GM21825 (cell line): ENCODE results near the gene ELK1.
A peak's percentile ranks its signal among the peaks of the same experiment; 100 is the strongest.
"Not testable (repeated sequence)": the region's sequence is repeated elsewhere in the genome, so short reads cannot be mapped to it uniquely, and the experiment has no call there.

Experiments
- ATAC-seq: cut with Tn5 transposase; IDR thresholded peaks from one replicate; pipeline ENCODE4 v1.9.1; 2021; ENCODE audit warnings: mild to moderate bottlenecking, moderate library complexity; ENCODE audit not compliant: unreplicated experiment

Gene ELK1, protein sequence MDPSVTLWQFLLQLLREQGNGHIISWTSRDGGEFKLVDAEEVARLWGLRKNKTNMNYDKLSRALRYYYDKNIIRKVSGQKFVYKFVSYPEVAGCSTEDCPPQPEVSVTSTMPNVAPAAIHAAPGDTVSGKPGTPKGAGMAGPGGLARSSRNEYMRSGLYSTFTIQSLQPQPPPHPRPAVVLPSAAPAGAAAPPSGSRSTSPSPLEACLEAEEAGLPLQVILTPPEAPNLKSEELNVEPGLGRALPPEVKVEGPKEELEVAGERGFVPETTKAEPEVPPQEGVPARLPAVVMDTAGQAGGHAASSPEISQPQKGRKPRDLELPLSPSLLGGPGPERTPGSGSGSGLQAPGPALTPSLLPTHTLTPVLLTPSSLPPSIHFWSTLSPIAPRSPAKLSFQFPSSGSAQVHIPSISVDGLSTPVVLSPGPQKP

DNA sequence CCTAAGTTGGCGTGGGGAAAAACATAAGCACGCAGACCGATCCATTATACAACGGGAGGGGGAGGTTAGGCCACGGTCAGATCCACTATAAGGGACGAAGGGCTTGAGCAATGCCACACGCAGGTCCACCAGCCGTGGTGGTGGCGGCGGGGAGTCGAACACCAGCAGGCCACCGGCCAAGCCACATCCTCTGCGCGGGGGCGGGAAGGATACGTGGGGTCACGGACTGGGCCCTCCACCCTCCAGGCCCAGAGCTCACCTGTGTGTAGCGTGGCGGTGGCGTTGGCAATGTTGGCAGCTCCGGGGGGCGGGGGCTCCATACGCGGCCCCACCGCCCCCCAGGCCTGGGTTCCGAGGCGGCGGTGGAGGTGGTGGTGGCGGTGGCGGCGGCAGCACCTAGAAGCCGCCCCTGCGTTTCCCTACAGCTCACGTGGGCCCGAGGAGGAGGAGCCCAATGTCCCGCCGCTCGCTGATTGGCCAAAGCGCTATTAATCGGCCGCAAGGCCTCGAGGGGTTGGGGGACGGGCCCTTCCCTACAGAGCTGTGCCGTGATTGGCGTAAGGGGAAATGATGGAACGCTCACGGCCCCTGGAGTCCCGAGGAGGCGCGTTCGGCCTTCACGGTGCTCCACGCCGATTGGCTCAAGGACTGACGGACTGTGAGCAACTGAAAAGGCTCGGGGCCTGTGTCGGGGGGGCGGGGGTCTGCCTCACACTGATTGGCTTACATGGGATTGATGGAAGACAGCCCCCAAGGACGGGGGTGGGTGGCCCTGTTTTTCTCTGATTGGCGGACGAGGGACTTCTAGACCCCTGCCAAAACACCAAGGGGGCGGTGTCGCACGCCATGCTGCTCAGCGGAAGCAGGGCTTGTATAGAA lies at the start of gene ELK1:
Gene ELK1, minus strand, starts transcription at position 400 of the 879 bp plus-strand sequence. CDS start 9,122 bp downstream, outside the sequence.
- ATAC-seq: peak; percentile 83

DNA sequence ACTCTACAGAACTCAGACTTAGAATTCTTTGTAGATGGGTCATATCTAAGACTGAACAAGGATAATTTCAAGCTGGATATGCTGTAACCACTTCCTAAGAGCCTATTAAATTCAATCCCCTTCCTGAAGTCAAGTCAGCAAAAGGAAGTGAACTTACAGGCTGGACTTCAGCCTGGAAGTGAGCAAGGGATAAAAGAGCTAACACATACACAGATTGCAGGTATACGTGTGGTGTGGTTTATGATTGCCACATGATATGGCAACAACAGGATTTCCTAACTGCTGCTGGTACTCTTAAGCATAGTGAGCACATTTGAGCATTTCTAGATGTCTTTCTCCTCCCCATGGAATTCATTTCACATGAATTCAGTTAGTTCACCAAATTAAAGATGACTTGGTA lies 46.8 kb upstream of the ELK1 start:
- no peak for ATAC-seq

DNA sequence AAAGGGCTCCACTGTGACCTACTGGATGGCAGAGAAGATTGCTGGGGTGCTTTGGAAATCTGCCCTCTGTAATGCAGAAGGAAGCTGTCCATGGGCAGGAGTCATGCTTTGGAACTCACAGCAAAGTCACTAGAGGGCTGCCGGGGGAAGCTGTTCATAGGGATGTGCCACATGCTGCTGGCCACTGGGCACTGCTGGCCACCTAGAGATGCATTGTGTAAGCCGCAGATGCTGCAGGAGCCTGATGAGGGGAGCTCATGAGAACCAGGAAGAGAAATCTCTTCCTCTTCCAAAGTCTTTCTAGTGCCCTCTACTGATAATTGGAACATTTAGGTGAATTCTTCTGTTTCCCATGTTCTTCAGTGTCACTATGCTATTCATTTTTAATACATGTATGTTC lies 39.8 kb upstream of the ELK1 start:
- ATAC-seq: no peak

DNA sequence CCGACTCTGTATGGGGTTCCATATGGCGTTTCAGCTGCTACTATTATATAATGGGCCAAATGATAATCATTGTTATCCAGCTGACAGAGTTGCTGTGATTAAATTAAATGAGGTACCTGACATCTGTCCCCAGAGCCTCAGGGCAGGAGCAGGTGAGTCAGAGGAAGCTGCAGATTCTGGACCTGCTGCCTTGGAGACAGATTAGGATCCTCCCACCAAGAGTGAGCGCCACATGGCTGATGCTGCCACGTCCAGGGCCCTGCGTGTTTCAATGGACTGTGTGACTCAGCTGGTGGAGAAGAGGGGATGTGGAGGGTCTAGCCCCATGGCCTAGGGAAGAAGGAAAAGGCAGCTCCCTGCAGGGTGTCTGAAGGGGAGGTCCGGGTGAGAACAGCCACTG lies 36.9 kb upstream of the ELK1 start:
- ATAC-seq: no peak

DNA sequence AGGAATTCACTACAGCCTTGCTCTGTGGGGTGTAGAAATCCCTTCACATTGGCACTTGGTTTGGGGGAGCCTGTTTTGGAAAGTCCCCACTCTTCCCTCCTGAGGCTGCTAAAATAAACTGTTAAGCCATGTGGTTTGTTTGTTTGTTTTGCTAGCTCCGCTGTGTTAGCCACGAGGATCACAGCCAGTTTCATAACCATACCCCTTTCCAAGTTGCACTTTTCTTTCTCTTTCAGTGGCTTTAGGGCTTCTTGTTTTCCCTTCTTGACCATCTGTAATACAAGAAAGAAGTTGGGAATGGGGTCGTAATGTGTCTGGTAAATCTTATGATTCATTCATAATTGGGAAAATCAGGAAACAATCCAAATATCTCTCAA lies 33.5 kb upstream of the ELK1 start:
- no peak for ATAC-seq

GRCh38 chrX:47683184-47683828 lies 32.9 kb upstream of the ELK1 start:
- ATAC-seq: no peak

GRCh38 chrX:47675959-47676859 lies 25.8 kb upstream of the ELK1 start:
- not testable (repeated sequence) for ATAC-seq

DNA sequence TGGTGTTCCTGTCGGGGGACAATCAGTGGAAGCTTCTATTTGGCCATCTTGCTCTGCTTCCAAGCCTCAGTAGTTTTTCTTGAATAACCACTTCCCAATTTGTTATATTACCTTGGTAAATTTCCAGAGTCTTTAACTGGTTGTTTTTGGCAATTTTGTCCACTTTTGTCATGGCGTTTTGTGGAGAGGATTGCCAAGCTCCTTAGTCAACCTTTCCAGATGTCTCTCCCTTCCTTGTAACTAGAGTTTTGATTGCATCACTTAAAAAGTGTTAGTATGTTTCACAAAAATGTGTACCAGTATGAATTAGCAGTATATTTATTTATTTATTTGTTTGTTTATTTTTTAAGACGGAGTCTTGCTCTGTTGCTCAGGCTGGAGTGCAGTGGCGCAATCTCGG lies 24.4 kb upstream of the ELK1 start:
- ATAC-seq: no peak

GRCh38 chrX:47665797-47666196 lies 15.4 kb upstream of the ELK1 start:
- ATAC-seq: not testable (repeated sequence)

DNA sequence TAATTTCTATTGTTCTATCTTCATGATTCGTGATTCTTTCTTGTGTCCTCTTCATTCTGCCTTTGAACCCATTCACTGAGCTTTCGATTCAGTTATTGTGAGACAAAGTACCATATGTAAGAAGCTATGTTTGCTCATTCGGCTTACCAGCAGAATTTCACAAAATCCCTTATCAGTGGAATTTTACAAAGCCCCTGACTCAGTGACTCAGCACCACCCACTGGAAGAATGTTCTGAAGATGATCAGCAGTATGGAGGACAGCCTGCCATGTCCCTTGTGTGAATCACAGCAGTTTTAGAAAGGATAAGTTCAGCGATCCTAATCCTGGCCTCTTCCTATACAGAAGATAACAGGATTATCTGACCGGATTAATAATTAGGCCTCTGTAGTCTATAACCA lies 14.4 kb upstream of the ELK1 start:
- ATAC-seq: no peak

DNA sequence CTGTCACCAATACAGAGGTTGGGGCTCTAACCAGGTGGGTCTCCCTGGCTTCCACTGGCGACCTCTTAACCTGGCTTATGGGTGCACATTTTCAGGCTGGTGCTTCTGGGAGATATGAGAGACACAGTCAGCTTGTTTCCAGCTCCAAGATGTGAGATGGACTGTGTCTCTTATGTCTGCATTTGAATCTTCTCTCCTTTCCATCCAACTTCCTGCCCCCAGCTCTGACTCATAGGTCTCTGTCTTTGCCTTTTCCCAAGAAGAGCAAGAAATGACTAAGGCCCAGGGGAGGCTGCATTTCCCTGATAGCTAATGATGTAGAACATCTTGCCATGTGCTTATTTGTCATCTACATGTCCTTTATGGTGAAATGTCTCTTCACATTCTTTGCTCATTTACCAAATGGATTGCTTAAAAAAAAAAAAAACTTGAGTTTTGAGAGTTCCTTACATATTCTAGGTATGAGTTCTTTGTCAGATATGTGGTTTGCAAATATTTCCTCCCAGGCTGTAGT lies 11.8 kb upstream of the ELK1 start:
- no peak for ATAC-seq

DNA sequence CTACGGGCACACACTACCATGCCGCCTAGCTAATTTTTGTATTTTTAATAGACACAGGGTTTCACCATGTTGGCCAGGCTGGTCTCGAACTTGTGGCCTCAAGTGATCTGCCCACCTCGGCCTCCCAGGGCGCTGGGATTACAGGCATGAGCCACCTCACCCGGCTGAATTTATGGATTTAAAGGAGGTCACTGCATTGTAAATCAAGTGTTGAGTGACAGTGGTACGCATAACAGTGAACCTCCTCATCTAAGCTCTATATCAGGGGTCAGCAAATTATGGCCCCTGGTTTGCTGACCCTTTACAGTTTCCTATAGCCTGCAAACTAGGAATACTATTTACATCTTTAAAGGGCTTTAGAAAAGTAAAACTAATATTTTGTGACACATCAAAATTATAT lies 11.2 kb upstream of the ELK1 start:
- no peak for ATAC-seq

- no peak for ATAC-seq
Measured at GRCh38 chrX:47659421-47659726, 9.0 kb upstream of the ELK1 start.

- ATAC-seq: peak; percentile 75
Measured at GRCh38 chrX:47658684-47659420, 8.5 kb upstream of the ELK1 start, which contains the start of gene UXT. Gene UXT (minus strand): TSS chrX:47659180. CDS start chrX:47658927, 253 bp downstream.

DNA sequence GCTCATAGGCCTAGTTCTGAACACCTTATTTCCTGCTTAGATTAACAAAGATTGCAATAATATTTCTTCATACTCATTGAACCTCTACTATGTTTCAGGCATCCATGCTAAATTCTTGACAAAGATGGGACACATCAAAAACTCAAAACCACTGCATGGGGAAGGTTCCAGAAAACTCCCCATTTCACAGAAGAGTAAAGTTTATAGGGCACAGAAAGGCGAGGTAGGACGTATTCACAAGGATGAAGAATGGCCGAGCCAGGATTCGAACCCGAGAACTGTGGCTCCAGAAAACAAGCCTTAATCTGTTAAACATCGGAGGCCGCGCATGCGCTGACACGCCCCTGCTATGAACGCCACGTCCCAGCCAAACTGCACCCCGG lies 7.9 kb upstream of the ELK1 start:
- ATAC-seq: no peak

DNA sequence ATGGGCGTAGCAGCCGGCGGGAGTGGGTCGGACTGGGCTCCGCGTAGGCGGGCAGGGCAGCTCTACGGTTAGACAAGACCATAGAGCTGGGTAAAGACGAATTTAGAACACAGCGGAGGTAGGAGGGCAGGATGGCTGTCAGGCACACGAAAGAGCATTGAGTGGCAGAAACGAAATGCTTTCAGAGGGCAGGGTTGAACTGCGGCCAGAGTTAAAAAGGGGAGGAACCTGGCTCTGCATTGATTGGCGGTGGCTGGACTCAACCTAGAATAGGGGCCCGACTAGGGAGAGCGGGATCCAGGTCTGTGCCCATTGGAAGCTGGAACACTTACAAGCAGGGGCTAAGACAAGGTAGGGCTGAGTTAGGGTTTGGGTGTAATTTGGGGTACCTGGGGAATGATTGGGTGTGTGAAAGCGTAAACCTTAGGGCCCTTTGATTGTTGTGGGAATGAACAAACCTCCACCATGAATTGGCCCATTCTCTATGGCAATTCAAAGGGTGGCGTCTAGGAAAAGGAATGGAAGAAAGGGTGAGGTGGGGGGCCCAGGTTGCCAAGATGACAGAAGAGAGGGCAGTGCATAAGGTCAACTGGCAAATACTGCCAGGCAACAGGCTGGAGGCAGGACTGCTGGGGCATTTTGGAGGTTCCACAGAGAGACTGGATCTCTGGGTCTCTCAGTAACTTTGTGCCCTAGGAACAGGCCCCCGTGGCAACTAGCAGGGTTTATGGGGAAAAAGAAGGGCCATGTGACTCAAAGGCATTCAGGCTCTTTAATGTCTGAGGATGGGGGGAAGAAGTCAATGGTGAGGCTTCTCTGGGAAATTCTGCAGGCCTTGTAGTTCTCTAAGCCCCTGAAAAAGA lies 911 bp upstream of the ELK1 start:
- ATAC-seq: no peak

DNA sequence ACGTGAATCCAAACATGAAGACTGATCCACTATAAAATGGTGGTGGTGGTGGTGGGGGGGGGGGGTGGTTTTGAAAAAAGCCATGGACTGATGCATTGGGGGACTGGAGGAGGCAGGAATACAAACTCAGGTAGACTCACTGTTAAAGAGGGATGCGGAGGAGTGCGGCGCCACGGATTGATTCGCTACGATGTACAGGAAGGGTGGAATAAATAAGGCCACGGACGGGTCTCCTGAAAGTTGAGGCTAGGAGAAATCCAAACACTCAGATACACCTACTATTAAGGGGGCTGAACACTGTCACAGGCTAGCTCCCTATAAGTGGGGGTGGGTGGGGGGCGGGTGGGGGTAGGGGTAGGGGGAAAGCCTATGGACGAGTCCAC lies 591 bp downstream of the ELK1 start:
- no peak for ATAC-seq

- no peak for ATAC-seq
Measured at GRCh38 chrX:47649271-47649670, 1.1 kb downstream of the ELK1 start.

DNA sequence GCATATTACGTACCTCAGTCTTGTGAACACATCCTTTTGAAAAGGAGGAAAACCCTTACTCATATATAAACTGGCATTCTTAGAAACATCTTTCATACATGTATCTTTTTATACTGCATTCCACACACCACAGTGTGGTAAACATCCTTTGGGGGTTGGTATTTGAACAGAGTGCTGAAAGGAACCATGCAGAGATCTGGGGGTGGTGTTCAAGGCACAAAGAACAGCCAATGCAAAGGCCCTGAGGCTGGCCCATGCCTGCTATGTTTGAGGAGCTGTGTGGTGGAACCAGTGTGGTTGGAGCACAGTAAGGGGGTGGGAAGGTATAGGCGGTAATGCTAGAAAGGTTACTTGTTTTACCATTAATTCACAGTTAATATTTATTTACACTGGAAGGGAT lies 2.0 kb downstream of the ELK1 start:
- ATAC-seq: no peak
